ENCODE results near the gene MOB3B.

MOB3B gene

DNA sequence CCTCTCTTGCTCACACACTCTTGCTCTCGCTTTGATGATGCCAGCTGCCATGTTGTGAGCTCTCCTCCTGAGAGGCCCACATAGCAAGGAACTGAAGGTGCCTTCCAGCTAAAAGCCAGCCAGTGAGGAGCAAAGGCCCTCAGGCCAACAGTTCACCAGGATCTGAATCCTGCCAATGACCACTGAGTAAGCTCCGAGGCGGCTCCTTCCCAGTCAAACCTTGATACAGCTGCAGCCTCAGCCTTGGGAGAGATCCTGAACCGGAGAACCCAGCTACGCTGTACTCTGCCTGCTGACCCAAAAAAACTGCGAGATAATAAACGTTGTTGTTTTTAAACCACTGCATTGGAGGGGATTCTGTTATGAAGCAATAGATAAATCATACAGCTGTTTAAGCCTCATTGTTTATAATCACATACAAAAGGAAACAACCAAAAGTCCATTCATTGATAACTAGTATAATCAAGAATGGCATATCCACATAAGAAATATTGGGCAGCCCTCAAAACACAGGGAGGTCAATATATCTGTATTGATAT is 54.5 kb downstream of the MOB3B start:
- no peak for DNase-seq
- H3K4me1 ChIP-seq: peaks cover 0 to 32% (median 20%) of the 10 kb centered on the region in 4 donors
- no peak overlapping the region for H3K4me3 ChIP-seq
- H3K27me3 ChIP-seq: no peaks in the 10 kb centered on the region
- H3K36me3 ChIP-seq: no peaks in the 10 kb centered on the region
- intact Hi-C loops (cut with DNase I; ENCODE audit: low total_unique reads): no loop called here
- H3K27ac ChIP-seq: no peak overlapping the region
- TF ChIP-seq, protein P1, sequence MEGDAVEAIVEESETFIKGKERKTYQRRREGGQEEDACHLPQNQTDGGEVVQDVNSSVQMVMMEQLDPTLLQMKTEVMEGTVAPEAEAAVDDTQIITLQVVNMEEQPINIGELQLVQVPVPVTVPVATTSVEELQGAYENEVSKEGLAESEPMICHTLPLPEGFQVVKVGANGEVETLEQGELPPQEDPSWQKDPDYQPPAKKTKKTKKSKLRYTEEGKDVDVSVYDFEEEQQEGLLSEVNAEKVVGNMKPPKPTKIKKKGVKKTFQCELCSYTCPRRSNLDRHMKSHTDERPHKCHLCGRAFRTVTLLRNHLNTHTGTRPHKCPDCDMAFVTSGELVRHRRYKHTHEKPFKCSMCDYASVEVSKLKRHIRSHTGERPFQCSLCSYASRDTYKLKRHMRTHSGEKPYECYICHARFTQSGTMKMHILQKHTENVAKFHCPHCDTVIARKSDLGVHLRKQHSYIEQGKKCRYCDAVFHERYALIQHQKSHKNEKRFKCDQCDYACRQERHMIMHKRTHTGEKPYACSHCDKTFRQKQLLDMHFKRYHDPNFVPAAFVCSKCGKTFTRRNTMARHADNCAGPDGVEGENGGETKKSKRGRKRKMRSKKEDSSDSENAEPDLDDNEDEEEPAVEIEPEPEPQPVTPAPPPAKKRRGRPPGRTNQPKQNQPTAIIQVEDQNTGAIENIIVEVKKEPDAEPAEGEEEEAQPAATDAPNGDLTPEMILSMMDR (IDR thresholded peaks at IDR 0.05): no peak
- H3K9me3 ChIP-seq: peaks cover 0 to 8% (median 5%) of the 10 kb centered on the region in 3 donors

DNA sequence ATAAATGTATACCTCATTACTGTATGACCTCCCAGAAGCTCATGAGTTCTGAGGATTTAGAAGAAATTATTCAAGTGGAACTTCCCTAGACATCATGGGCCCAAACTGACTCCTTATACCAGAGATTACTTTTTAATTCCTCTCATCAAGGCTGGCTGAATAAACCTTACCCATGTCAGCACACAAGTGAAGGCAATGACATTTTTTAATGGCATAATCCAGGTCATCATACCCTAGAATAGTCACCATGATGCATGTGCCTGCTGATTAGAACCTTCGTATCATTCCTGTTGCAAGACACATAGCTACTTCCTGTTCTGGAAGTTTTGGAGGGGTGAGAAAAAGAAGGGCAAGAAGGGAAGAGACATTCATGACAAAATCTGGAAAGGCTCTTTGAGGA is 55.3 kb downstream of the MOB3B start:
- peaks cover 0 to 37% (median 21%) of the 10 kb centered on the region in 4 donors for H3K4me1 ChIP-seq
- H3K27me3 ChIP-seq: no peaks in the 10 kb centered on the region
- TF ChIP-seq, protein P1 (IDR thresholded peaks at IDR 0.05): no peak
- H3K27ac ChIP-seq: no peak overlapping the region
- no peak for DNase-seq
- H3K9me3 ChIP-seq: peaks cover 0 to 7% (median 5%) of the 10 kb centered on the region in 3 donors
- intact Hi-C loops (cut with DNase I; ENCODE audit: low total_unique reads): no loop called here
- H3K36me3 ChIP-seq: no peaks in the 10 kb centered on the region
- H3K4me3 ChIP-seq: no peak overlapping the region

DNA sequence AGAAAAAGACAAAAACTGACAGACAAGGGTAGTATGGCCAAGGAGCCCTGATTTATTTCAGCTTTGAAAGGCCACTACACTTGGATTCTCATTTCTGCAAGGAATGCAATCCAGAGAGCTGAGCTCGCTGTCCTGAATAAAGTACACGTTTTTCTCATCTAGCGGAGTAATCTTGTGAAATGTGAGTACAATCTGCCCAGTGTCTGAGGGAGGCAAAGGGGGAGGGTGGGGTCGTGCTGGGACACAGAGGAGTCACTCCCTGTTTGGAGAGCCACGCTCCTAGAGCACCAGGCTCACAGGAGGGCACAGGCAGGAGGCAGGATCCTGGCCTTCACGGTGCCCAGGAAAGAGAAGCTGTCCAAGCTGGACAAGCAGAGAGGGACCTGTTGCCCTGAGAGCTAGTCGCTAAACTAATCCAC is 56.5 kb downstream of the MOB3B start:
- peak; percentile 62 to 73 for DNase-seq
- TF ChIP-seq, protein P1 (IDR thresholded peaks at IDR 0.05): no peak
- no peak overlapping the region for H3K4me3 ChIP-seq
- no peaks in the 10 kb centered on the region for H3K27me3 ChIP-seq
- intact Hi-C loops (cut with DNase I; ENCODE audit: low total_unique reads): no loop called here
- no peaks in the 10 kb centered on the region for H3K36me3 ChIP-seq
- H3K4me1 ChIP-seq: peaks cover 0 to 49% (median 28%) of the 10 kb centered on the region in 4 donors
- no peaks in the 10 kb centered on the region for H3K9me3 ChIP-seq
- peak overlapping the region in 1 of 2 donors; percentile 17 for H3K27ac ChIP-seq

DNA sequence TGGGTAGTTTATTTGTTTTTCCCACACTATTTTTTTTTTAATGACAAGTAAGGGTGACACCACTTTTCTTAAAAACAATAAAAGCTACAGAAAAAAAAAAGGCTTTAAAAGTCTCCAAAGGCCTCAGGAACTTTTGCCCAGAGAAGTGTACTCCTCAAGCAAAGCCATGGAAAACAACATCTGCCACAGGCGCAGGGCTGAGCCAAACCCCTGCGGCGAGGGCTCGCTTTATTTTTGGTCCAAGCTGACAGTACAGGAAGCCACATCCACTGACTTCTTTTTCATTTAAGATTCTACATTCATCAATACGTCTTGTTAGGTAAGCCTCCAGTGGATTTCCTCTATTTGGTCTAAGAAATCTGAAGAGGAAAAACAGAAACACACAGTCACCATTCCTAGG is 57.4 kb downstream of the MOB3B start:
- no peak overlapping the region for H3K4me3 ChIP-seq
- H3K9me3 ChIP-seq: no peaks in the 10 kb centered on the region
- peaks cover 0 to 50% (median 29%) of the 10 kb centered on the region in 4 donors for H3K4me1 ChIP-seq
- intact Hi-C loops (cut with DNase I; ENCODE audit: low total_unique reads): no loop called here
- H3K27ac ChIP-seq: peak overlapping the region in 1 of 2 donors; percentile 17
- H3K27me3 ChIP-seq: no peaks in the 10 kb centered on the region
- no peaks in the 10 kb centered on the region for H3K36me3 ChIP-seq
- TF ChIP-seq, protein P1 (IDR thresholded peaks at IDR 0.05): no peak
- no peak for DNase-seq

DNA sequence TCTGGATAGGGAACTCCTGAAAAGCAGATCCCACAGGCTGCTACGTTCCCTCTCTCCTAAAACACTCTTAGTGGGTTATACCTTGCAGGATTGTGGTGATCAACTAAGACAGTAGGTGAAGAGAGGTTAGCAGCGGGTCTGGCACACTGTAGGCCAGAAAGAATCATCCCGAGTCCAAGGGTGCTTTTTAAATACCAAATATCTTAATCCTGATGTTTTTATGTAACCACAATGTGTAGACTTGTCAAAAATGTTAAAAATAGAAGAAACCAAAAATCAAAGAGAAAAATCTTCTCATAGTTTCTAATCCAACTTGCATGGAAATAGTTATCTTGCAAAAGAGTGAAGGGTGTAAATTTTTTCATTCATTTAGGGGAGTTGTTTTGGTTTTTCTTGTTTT is 57.8 kb downstream of the MOB3B start:
- Histone ChIP-seq H3K27me3 (no peaks in the 10 kb centered on the region), H3K4me1 (peaks cover 0 to 50% (median 29%) of the 10 kb centered on the region in 4 donors), H3K9me3 (no peaks in the 10 kb centered on the region), H3K4me3 (no peak overlapping the region), H3K36me3 (no peaks in the 10 kb centered on the region), H3K27ac (peak overlapping the region in 1 of 2 donors; percentile 17)
- intact Hi-C loops (cut with DNase I; ENCODE audit: low total_unique reads): no loop called here
- no peak for DNase-seq
- TF ChIP-seq, protein P1 (IDR thresholded peaks at IDR 0.05): no peak

DNA sequence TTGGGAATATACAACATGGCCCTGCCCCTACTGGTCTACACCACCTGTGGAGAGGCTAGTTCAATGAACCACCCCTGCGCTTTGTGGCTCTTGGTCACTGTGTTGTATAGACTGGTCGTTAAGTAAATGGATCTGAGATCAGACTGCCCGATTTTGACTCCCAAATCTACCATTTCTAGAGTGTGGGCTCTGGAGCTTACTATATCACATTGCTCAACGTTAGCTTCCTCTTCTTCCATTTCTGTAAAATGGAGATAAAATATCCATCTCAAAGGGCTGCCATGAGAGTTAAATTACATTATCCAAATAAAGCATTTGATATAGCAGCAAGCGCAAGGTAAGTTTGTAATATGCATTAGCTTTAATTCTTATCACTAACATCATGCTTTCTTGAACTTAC is 58.2 kb downstream of the MOB3B start:
- no peak overlapping the region for H3K4me3 ChIP-seq
- no peaks in the 10 kb centered on the region for H3K9me3 ChIP-seq
- no peaks in the 10 kb centered on the region for H3K27me3 ChIP-seq
- TF ChIP-seq, protein P1 (IDR thresholded peaks at IDR 0.05): no peak
- intact Hi-C loops (cut with DNase I; ENCODE audit: low total_unique reads): no loop called here
- peaks cover 0 to 50% (median 29%) of the 10 kb centered on the region in 4 donors for H3K4me1 ChIP-seq
- H3K27ac ChIP-seq: no peak overlapping the region
- H3K36me3 ChIP-seq: no peaks in the 10 kb centered on the region
- DNase-seq: no peak
